HEK293 (cell line): ENCODE data around the gene GPR155.

Source experiments
- CTCF ChIA-PET: fragments of 350-600 bp; formaldehyde crosslinking; extraction: SDS; loops from one replicate; lab custom pipeline; 2021; ENCODE audit warnings: antibody characterized with exemption; lab: Yijun Ruan, JAX
- POLR2A ChIA-PET: fragments of 300-600 bp; formaldehyde crosslinking; extraction: SDS; loops from one replicate; lab custom pipeline; 2020; ENCODE audit warnings: antibody characterized with exemption, inconsistent platforms; lab: Yijun Ruan, JAX
- H3K27ac ChIP-seq: fragments of 200-500 bp; sonication (Bioruptor generic); 2 replicates; pipeline ENCODE4 v1.5.1; 2014; ENCODE audit warnings: low read depth, low read length, control low read depth, inconsistent platforms; ENCODE audit errors: extremely low read depth
- H3K36me3 ChIP-seq, 2 experiments: fragments of 200-500 bp in 1 of 2; sonication (Bioruptor generic) in 1 of 2; 1 replicate in 1 of 2; 2 replicates in 1 of 2; pipeline ENCODE4 v1.5.1; 2014 to 2017; ENCODE audit warnings: inconsistent platforms in 2 of 2, low read length in 2 of 2; ENCODE audit not compliant: control insufficient read depth in 2 of 2, insufficient read depth in 1 of 2
- H3K4me1 ChIP-seq: fragments of 200-500 bp; sonication (Bioruptor generic); 2 replicates; pipeline ENCODE4 v1.5.1; 2014; ENCODE audit warnings: mild to moderate bottlenecking, low read length, inconsistent platforms; ENCODE audit not compliant: control insufficient read depth, insufficient read depth
- H3K4me3 ChIP-seq: 2 replicates; pipeline ENCODE4 v1.5.1; 2011; ENCODE audit warnings: low read depth, mild to moderate bottlenecking, control low read depth, low read length, moderate library complexity
- H3K9me3 ChIP-seq: fragments of 200-500 bp; sonication (Bioruptor generic); 2 replicates; pipeline ENCODE4 v1.5.1; 2014; ENCODE audit warnings: low read depth, low read length, inconsistent platforms; ENCODE audit not compliant: control insufficient read depth, insufficient read depth
- GLIS2 ChIP-seq: fragments of 450-650 bp; formaldehyde crosslinking; IDR thresholded peaks from 2 replicates; pipeline ENCODE4 v1.5.1; 2016; ENCODE audit warnings: missing biosample characterization, missing genetic modification characterization
- HOXC10 ChIP-seq: sonication (generic); formaldehyde crosslinking; IDR thresholded peaks from 2 replicates; pipeline ENCODE4 v1.8.1; 2023; ENCODE audit warnings: mild to moderate bottlenecking, missing genetic modification reagents
- REPIN1 ChIP-seq: fragments of 450-650 bp; formaldehyde crosslinking; IDR thresholded peaks from 2 replicates; pipeline ENCODE4 v1.5.1; 2017; ENCODE audit warnings: missing biosample characterization, missing genetic modification characterization, low read depth
- REST ChIP-seq: fragments of 450-650 bp; formaldehyde crosslinking; IDR thresholded peaks from 2 replicates; pipeline ENCODE4 v1.5.1; 2016; ENCODE audit warnings: missing biosample characterization, missing genetic modification characterization
- SCRT1 ChIP-seq: fragments of 450-650 bp; formaldehyde crosslinking; IDR thresholded peaks from 2 replicates; pipeline ENCODE4 v1.5.1; 2016; ENCODE audit warnings: missing biosample characterization, missing genetic modification characterization, borderline replicate concordance
- YY1 ChIP-seq: fragments of 450-650 bp; formaldehyde crosslinking; IDR thresholded peaks from 2 replicates; pipeline ENCODE4 v1.5.1; 2018; ENCODE audit warnings: missing biosample characterization, missing genetic modification characterization
- ZNF157 ChIP-seq: fragments of 450-650 bp; formaldehyde crosslinking; IDR thresholded peaks from 2 replicates; pipeline ENCODE4 v1.5.1; 2016; ENCODE audit warnings: missing biosample characterization, missing genetic modification characterization
- ZNF248 ChIP-seq: fragments of 450-650 bp; formaldehyde crosslinking; IDR thresholded peaks from 2 replicates; pipeline ENCODE4 v1.5.1; 2017; ENCODE audit warnings: missing biosample characterization, missing genetic modification characterization
- ZNF26 ChIP-seq: fragments of 450-650 bp; formaldehyde crosslinking; IDR thresholded peaks from 2 replicates; pipeline ENCODE4 v1.5.1; 2016; ENCODE audit warnings: missing biosample characterization, missing genetic modification characterization
- ZNF302 ChIP-seq: fragments of 450-650 bp; formaldehyde crosslinking; IDR thresholded peaks from 2 replicates; pipeline ENCODE4 v1.5.1; 2016; ENCODE audit warnings: missing biosample characterization, missing genetic modification characterization, low read depth
- ZNF48 ChIP-seq: fragments of 450-650 bp; formaldehyde crosslinking; IDR thresholded peaks from 2 replicates; pipeline ENCODE4 v1.5.1; 2016; ENCODE audit warnings: missing biosample characterization, missing genetic modification characterization
- ZNF529 ChIP-seq: fragments of 450-650 bp; formaldehyde crosslinking; IDR thresholded peaks from 2 replicates; pipeline ENCODE4 v1.5.1; 2017; ENCODE audit warnings: missing genetic modification characterization, missing biosample characterization; ENCODE audit not compliant: insufficient replicate concordance
- ZNF626 ChIP-seq: fragments of 450-650 bp; sonication (Bioruptor Pico); formaldehyde crosslinking; IDR thresholded peaks from 2 replicates; pipeline ENCODE4 v1.5.1; 2018; ENCODE audit warnings: missing biosample characterization, missing genetic modification characterization, inconsistent platforms
- ZNF629 ChIP-seq: fragments of 450-650 bp; formaldehyde crosslinking; IDR thresholded peaks from 2 replicates; pipeline ENCODE4 v1.5.1; 2017; ENCODE audit warnings: missing biosample characterization, missing genetic modification characterization
- ZNF658 ChIP-seq: fragments of 450-650 bp; formaldehyde crosslinking; IDR thresholded peaks from 2 replicates; pipeline ENCODE4; 2016; ENCODE audit warnings: missing biosample characterization, missing genetic modification characterization
- ZNF664 ChIP-seq: fragments of 450-650 bp; formaldehyde crosslinking; IDR thresholded peaks from 2 replicates; pipeline ENCODE4 v1.5.1; 2016; ENCODE audit warnings: missing biosample characterization, missing genetic modification characterization
- ZNF785 ChIP-seq: fragments of 450-650 bp; formaldehyde crosslinking; IDR thresholded peaks from 2 replicates; pipeline ENCODE4 v1.5.1; 2016; ENCODE audit warnings: missing biosample characterization, missing genetic modification characterization
- TF ChIP-seq, protein P1 (sequence below): fragments of 450-650 bp; formaldehyde crosslinking; IDR thresholded peaks from 2 replicates; pipeline ENCODE4 v1.5.1; 2016; ENCODE audit warnings: missing biosample characterization, missing genetic modification characterization
- TF ChIP-seq, protein P2 (sequence below): fragments of 450-650 bp; formaldehyde crosslinking; optimal IDR thresholded peaks from 2 replicates; pipeline ENCODE3; 2016; ENCODE audit warnings: missing biosample characterization, mild to moderate bottlenecking, missing genetic modification characterization
- TF ChIP-seq, protein P3 (sequence below): fragments of 450-650 bp; formaldehyde crosslinking; IDR thresholded peaks from 2 replicates; pipeline ENCODE4 v1.5.1; 2016; ENCODE audit warnings: missing biosample characterization, missing genetic modification characterization
- TF ChIP-seq, protein P4 (sequence below): fragments of 450-650 bp; formaldehyde crosslinking; IDR thresholded peaks from 2 replicates; pipeline ENCODE4 v1.5.1; 2016; ENCODE audit warnings: missing biosample characterization, missing genetic modification characterization

The GPR155 gene

GRCh38 chr2:174527101-174527721 lies 40.4 kb upstream of the GPR155 start:
- H3K4me1 ChIP-seq: no peaks in the 10 kb centered on the region
- no peaks in the 10 kb centered on the region for H3K36me3 ChIP-seq
- CTCF ChIA-PET: interaction anchor here (0.7 to 1.5 kb wide), 2 partner anchors 28 to 64 kb away, joined by 3 to 4 read pairs; no protein-coding TSS in a partner anchor
- TF ChIP-seq, protein P1, sequence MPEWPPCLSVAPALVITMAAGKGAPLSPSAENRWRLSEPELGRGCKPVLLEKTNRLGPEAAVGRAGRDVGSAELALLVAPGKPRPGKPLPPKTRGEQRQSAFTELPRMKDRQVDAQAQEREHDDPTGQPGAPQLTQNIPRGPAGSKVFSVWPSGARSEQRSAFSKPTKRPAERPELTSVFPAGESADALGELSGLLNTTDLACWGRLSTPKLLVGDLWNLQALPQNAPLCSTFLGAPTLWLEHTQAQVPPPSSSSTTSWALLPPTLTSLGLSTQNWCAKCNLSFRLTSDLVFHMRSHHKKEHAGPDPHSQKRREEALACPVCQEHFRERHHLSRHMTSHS (tag by site-specific recombination): no peak
- TF ChIP-seq YY1 (tag by site-specific recombination): no peak
- TF ChIP-seq GLIS2 (tag by site-specific recombination): no peak
- no peak for TF ChIP-seq ZNF626 (tag by site-specific recombination)
- TF ChIP-seq, protein P2, sequence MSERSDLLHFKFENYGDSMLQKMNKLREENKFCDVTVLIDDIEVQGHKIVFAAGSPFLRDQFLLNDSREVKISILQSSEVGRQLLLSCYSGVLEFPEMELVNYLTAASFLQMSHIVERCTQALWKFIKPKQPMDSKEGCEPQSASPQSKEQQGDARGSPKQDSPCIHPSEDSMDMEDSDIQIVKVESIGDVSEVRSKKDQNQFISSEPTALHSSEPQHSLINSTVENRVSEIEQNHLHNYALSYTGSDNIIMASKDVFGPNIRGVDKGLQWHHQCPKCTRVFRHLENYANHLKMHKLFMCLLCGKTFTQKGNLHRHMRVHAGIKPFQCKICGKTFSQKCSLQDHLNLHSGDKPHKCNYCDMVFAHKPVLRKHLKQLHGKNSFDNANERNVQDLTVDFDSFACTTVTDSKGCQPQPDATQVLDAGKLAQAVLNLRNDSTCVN (tag by site-specific recombination): no peak
- no peak for TF ChIP-seq ZNF629
- no peak for TF ChIP-seq ZNF26 (tag by site-specific recombination)
- TF ChIP-seq ZNF664 (tag by site-specific recombination): no peak
- TF ChIP-seq ZNF529: no peak
- no peak for TF ChIP-seq ZNF302 (tag by site-specific recombination)
- TF ChIP-seq SCRT1 (tag by site-specific recombination): no peak
- TF ChIP-seq ZNF48 (tag by site-specific recombination): no peak
- TF ChIP-seq HOXC10 (CRISPR knock-in tag): no peak
- TF ChIP-seq ZNF248 (tag by site-specific recombination): no peak
- TF ChIP-seq ZNF658 (tag by site-specific recombination): no peak
- TF ChIP-seq, all 188 proteins: peak for 0
- POLR2A ChIA-PET: no interaction called here
- Histone ChIP-seq H3K27ac (no peak overlapping the region), H3K9me3 (no peaks in the 10 kb centered on the region), H3K4me3 (no peak overlapping the region)

DNA sequence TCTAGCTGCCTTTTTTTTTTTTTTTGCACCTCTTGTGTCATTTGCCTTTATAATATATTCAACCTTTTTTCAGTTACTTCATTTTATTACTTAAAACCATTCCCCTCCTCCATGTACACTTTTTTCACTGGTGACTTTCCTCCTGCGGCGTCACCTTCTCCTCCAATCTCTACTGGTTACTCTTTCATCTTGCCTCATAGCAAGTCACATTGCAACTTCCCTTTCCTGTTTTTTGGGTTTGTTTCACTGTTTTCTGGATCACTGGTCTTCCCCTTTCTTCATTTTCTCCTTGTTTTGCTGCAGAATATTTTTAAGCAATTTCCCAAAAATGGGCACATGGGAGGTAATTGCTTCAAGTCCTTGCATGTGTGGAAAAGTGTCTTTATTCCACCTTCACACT lies 37.7 kb upstream of the GPR155 start:
- no peaks in the 10 kb centered on the region for H3K36me3 ChIP-seq
- POLR2A ChIA-PET: interaction anchor here (0.7 kb wide), 1 partner anchor 934 kb away, joined by 3 read pairs; no protein-coding TSS in a partner anchor
- H3K9me3 ChIP-seq: no peaks in the 10 kb centered on the region
- CTCF ChIA-PET: interaction anchor here (0.7 kb wide), 1 partner anchor 191 kb away, joined by 7 read pairs; no protein-coding TSS in a partner anchor
- H3K27ac ChIP-seq: no peak overlapping the region
- no peaks in the 10 kb centered on the region for H3K4me1 ChIP-seq
- H3K4me3 ChIP-seq: no peak overlapping the region
- TF ChIP-seq REST (tag by site-specific recombination) (no peak), ZNF157 (tag by site-specific recombination) (no peak), ZNF785 (tag by site-specific recombination) (no peak), REPIN1 (no peak)
- TF ChIP-seq, protein P3, sequence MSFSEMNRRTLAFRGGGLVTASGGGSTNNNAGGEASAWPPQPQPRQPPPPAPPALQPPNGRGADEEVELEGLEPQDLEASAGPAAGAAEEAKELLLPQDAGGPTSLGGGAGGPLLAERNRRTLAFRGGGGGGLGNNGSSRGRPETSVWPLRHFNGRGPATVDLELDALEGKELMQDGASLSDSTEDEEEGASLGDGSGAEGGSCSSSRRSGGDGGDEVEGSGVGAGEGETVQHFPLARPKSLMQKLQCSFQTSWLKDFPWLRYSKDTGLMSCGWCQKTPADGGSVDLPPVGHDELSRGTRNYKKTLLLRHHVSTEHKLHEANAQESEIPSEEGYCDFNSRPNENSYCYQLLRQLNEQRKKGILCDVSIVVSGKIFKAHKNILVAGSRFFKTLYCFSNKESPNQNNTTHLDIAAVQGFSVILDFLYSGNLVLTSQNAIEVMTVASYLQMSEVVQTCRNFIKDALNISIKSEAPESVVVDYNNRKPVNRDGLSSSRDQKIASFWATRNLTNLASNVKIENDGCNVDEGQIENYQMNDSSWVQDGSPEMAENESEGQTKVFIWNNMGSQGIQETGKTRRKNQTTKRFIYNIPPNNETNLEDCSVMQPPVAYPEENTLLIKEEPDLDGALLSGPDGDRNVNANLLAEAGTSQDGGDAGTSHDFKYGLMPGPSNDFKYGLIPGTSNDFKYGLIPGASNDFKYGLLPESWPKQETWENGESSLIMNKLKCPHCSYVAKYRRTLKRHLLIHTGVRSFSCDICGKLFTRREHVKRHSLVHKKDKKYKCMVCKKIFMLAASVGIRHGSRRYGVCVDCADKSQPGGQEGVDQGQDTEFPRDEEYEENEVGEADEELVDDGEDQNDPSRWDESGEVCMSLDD (tag by site-specific recombination): no peak
- TF ChIP-seq, protein P4, sequence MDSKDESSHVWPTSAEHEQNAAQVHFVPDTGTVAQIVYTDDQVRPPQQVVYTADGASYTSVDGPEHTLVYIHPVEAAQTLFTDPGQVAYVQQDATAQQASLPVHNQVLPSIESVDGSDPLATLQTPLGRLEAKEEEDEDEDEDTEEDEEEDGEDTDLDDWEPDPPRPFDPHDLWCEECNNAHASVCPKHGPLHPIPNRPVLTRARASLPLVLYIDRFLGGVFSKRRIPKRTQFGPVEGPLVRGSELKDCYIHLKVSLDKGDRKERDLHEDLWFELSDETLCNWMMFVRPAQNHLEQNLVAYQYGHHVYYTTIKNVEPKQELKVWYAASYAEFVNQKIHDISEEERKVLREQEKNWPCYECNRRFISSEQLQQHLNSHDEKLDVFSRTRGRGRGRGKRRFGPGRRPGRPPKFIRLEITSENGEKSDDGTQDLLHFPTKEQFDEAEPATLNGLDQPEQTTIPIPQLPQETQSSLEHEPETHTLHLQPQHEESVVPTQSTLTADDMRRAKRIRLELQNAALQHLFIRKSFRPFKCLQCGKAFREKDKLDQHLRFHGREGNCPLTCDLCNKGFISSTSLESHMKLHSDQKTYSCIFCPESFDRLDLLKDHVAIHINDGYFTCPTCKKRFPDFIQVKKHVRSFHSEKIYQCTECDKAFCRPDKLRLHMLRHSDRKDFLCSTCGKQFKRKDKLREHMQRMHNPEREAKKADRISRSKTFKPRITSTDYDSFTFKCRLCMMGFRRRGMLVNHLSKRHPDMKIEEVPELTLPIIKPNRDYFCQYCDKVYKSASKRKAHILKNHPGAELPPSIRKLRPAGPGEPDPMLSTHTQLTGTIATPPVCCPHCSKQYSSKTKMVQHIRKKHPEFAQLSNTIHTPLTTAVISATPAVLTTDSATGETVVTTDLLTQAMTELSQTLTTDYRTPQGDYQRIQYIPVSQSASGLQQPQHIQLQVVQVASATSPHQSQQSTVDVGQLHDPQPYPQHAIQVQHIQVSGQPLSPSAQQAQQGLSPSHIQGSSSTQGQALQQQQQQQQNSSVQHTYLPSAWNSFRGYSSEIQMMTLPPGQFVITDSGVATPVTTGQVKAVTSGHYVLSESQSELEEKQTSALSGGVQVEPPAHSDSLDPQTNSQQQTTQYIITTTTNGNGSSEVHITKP (tag by site-specific recombination): no peak
